HG02938 (cell line): Measurements from ENCODE around the gene PRKN.
"Not testable (repeated sequence)": the region's sequence is repeated elsewhere in the genome, so short reads cannot be mapped to it uniquely, and the experiment has no call there.

Source experiments
- ATAC-seq: cut with Tn5 transposase; IDR thresholded peaks from one replicate; pipeline ENCODE4 v1.9.1; 2021; ENCODE audit warnings: mild to moderate bottlenecking, moderate library complexity; ENCODE audit not compliant: unreplicated experiment

Gene PRKN

DNA sequence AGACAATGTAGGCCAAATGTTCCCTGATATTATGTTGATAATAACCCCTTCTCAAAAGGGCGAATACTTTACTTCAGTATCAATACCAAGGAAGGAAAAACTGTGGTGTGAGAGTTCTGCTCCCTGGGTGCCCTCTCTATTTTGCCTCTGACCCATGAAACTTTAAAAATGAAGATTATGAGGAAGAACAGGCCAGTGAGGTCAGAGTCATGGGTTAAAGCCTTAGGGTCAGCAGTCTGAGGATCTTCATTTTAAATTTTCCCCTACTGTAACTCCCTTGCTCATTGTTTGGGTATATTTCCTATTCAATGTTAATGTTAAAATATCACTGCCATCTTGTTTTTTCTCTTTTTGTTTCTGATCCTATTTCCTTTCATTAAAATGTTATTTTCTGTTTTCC, 47.9 kb downstream of the PRKN start:
- ATAC-seq = no peak

GRCh38 chr6:162678896-162679295, 48.7 kb downstream of the PRKN start:
- ATAC-seq = not testable (repeated sequence)

GRCh38 chr6:162675503-162675902, 52.1 kb downstream of the PRKN start:
- ATAC-seq = no peak

- ATAC-seq = no peak
Observed at GRCh38 chr6:162674452-162674851, 53.1 kb downstream of the PRKN start.

- ATAC-seq = no peak
Observed at GRCh38 chr6:162671580-162672165, 55.9 kb downstream of the PRKN start.

DNA sequence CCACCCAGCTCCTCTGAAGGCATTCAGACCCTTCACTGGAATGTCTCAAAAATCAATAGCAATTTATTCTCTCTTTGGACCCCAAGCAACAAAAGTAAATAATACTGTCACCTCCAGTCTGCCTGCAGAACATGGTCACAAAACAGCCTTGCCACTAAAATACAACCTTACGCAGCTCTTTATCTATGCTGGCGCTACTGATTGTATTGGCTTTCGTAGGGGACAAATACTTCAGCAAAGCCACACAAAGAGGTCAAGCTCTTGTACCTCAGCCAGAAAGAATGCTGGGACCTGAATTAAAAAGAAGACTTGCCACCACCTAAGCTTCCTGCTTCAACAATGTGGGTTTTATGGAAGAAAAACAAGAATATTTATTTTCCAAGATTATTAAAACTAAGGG, 57.2 kb downstream of the PRKN start:
- ATAC-seq = no peak

- ATAC-seq = no peak
Observed at GRCh38 chr6:162666246-162666645, 61.3 kb downstream of the PRKN start.

GRCh38 chr6:162653808-162654207, 73.8 kb downstream of the PRKN start:
- ATAC-seq = no peak

GRCh38 chr6:162651505-162651904, 76.1 kb downstream of the PRKN start:
- ATAC-seq = no peak

DNA sequence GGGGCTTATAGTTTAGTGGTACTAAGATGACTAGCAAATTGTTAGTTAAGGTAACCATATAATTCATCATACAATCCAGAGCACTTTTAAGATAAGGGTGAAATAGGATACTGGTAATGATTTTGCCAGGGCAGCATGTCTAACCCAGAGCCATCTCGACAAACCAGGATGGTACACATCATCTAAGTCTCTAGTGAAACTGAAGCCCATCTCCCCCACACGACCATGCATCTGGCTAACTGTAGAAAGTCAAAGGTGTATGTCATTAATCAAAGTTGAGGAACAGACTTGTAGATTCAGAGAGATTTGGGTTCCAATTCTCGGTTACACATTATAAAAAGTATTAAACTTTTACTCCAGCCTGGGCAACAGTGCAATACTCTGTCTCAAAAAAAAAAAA, 78.3 kb downstream of the PRKN start:
- ATAC-seq = no peak

GRCh38 chr6:162644153-162644552, 83.4 kb downstream of the PRKN start:
- ATAC-seq = no peak

- ATAC-seq = no peak
Observed at GRCh38 chr6:162640756-162641155, 86.8 kb downstream of the PRKN start.

- ATAC-seq = no peak
Observed at GRCh38 chr6:162639951-162640350, 87.6 kb downstream of the PRKN start.

GRCh38 chr6:162638931-162639574, 88.5 kb downstream of the PRKN start:
- no peak for ATAC-seq

- no peak for ATAC-seq
Observed at GRCh38 chr6:162637317-162637716, 90.2 kb downstream of the PRKN start.

GRCh38 chr6:162636167-162636566, 91.4 kb downstream of the PRKN start:
- no peak for ATAC-seq

DNA sequence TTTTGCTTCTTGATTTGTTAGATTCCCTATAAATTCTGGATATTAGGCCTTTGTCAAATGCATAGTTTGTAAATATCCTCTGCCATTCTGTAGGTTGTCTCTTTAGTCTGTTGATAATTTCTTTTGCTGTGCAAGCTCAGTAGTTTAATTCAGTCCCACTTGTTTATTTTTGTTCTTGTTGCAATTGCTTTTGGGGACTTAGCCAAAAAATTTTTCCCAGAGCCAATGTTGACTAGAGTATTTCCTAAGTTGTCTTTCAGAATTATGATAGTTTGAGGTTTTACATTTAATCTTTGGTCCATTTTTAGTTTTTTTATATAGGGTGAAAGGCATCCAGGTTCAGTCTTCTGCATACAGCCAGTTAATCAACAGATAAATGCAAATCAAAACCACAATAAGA, 96.0 kb downstream of the PRKN start:
- ATAC-seq = no peak

GRCh38 chr6:162630069-162630468, 97.5 kb downstream of the PRKN start:
- no peak for ATAC-seq

- no peak for ATAC-seq
Observed at GRCh38 chr6:162627825-162628224, 99.7 kb downstream of the PRKN start.

DNA sequence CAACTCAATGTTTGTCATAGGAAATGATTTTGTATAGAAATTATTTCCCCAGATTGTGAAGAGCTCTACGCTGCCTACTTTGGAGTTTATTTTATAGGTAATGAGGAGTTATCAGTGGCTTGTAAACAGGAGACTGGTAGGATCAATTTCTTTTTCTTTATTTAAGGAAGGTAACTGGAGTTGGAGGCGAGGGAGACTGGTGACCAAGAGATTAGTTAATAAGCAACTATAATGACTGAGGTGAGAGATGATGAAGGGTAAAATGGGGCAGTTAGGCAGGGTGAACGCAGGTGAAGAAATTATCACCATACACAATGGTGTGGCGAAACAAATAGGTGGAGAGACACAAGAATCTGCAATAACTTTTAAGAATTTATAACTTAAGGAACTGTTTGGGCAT, 100.2 kb downstream of the PRKN start:
- ATAC-seq = no peak

GRCh38 chr6:162626869-162627268, 100.7 kb downstream of the PRKN start:
- no peak for ATAC-seq

DNA sequence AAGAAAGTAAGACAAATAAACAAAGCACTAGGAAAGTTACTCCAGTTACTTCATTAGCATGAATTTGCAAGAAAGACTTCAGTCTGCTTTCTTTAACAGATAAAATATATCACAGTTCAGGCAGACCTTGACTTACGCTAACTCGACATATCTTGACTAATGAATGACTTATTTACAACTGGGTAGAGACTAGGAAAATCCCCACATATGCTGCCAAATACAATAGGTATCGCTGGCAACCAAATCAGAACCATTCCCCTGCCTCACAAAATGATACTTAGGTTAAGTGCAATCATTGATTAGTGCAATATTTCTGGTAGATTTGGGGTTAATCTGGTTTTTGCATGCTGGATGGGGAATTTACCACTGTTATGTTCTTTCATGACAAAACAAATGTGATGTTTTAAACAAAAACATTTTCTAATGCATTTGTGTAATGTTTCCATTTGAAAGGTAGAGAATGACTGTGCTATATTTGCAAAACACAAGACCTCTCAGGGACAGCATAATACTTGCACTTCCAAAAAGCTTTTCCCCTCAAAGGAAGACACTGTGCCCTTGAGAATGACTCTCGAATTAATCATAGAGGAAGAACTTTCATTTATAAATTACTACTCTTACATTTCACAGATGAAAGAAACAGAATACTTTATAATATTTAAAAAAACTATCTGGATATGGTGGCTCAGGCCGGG, 101.6 kb downstream of the PRKN start:
- no peak for ATAC-seq
